Mesendoderm (in vitro differentiated cells): Measurements from ENCODE around the gene OR10A4.
A peak's percentile ranks its signal among the peaks of the same experiment; 100 is the strongest.

Experiments used
- DNase-seq: peaks from one replicate; pipeline ENCODE4 v3.0.0; 2013
- H2AK5ac ChIP-seq: 2 replicates; pipeline ENCODE4 v1.6.1; 2013; ENCODE audit warnings: low read length, inconsistent platforms
- H2BK120ac ChIP-seq: 2 replicates; pipeline ENCODE4 v1.6.1; 2013; ENCODE audit warnings: low read depth, mild to moderate bottlenecking, low read length, moderate library complexity, mixed read lengths
- H2BK15ac ChIP-seq: replicated peaks from 2 replicates; pipeline ENCODE4 v1.6.1; 2013; ENCODE audit warnings: low read depth, mild to moderate bottlenecking, moderate library complexity
- H2BK5ac ChIP-seq: 2 replicates; pipeline ENCODE4 v1.6.1; 2013; ENCODE audit warnings: low read length, inconsistent platforms
- H3K18ac ChIP-seq: 2 replicates; pipeline ENCODE4 v1.6.1; 2013; ENCODE audit warnings: mild to moderate bottlenecking, low read length, mixed read lengths
- H3K23ac ChIP-seq: one replicate; pipeline ENCODE4 v1.6.1; 2013; ENCODE audit warnings: low read length
- H3K27ac ChIP-seq: 2 replicates; pipeline ENCODE4 v1.5.1; 2013; ENCODE audit warnings: low read depth, mild to moderate bottlenecking, inconsistent platforms, low read length, moderate library complexity
- H3K27me3 ChIP-seq: 2 replicates; pipeline ENCODE4 v1.6.1; 2013; ENCODE audit warnings: low read length, control low read depth, mild to moderate bottlenecking, inconsistent platforms; ENCODE audit not compliant: insufficient read depth, poor library complexity
- H3K36me3 ChIP-seq: 2 replicates; pipeline ENCODE4 v1.6.1; 2013; ENCODE audit warnings: low read length, inconsistent platforms; ENCODE audit not compliant: control insufficient read depth, insufficient read depth
- H3K4ac ChIP-seq: one replicate; pipeline ENCODE4 v1.6.1; 2013; ENCODE audit warnings: low read depth, mild to moderate bottlenecking, low read length, moderate library complexity
- H3K4me1 ChIP-seq: 2 replicates; pipeline ENCODE4 v1.6.1; 2013; ENCODE audit warnings: low read depth, low read length, inconsistent platforms; ENCODE audit not compliant: control insufficient read depth
- H3K4me2 ChIP-seq: 2 replicates; pipeline ENCODE4 v1.6.1; 2013; ENCODE audit warnings: low read length
- H3K4me3 ChIP-seq: 2 replicates; pipeline ENCODE4 v1.5.1; 2013; ENCODE audit warnings: mild to moderate bottlenecking, low read length
- H3K56ac ChIP-seq: one replicate; pipeline ENCODE4 v1.6.1; 2013; ENCODE audit warnings: low read length
- H3K79me1 ChIP-seq: 2 replicates; pipeline ENCODE4 v1.6.1; 2013; ENCODE audit warnings: low read length, inconsistent platforms
- H3K79me2 ChIP-seq: 2 replicates; pipeline ENCODE4 v1.6.1; 2013; ENCODE audit warnings: mild to moderate bottlenecking, low read length; ENCODE audit not compliant: control insufficient read depth, insufficient read depth
- H3K9ac ChIP-seq: 2 replicates; pipeline ENCODE4 v1.6.1; 2013; ENCODE audit warnings: low read length, inconsistent platforms
- H4K5ac ChIP-seq: one replicate; pipeline ENCODE4 v1.6.1; 2013; ENCODE audit warnings: low read length
- H4K8ac ChIP-seq: one replicate; pipeline ENCODE4 v1.6.1; 2013; ENCODE audit warnings: low read depth, mild to moderate bottlenecking, control low read depth, low read length, moderate library complexity
- WGBS: extraction: QIAGEN DNeasy Blood & Tissue Kit; methylation state at CpG from one replicate; pipeline ENCODE4 v1.1.7; 2013; ENCODE audit warnings: low lambda C conversion rate, missing lambda C conversion rate; ENCODE audit not compliant: insufficient coverage; ENCODE audit errors: extremely low coverage; 5-methylcytosine and 5-hydroxymethylcytosine counted together

The OR10A4 gene

GRCh38 chr11:6920702-6921101 is 44.3 kb downstream of the OR10A4 start, which contains the start of gene OR2D3:
TSS of gene OR2D3 (plus strand) at chr11:6921002. CDS start at chr11:6921002, 0 bp downstream.
- H3K4me2 ChIP-seq = no peak within 1 kb of the TSS
- no peaks in the 10 kb centered on the region for H3K79me2 ChIP-seq
- H3K4me1 ChIP-seq = peaks cover 2% of the 10 kb centered on the region
- no peak within 1 kb of the TSS for H2BK5ac ChIP-seq
- H4K5ac ChIP-seq = no peak within 1 kb of the TSS
- DNase-seq = no peak
- no peak within 1 kb of the TSS for H3K9ac ChIP-seq
- no peak within 1 kb of the TSS for H3K4me3 ChIP-seq
- no peaks in the 10 kb centered on the region for H3K36me3 ChIP-seq
- no peak within 1 kb of the TSS for H3K4ac ChIP-seq
- no peaks in the 10 kb centered on the region for H3K79me1 ChIP-seq
- H4K8ac ChIP-seq = no peak within 1 kb of the TSS
- no peak within 1 kb of the TSS for H2AK5ac ChIP-seq
- H3K27ac ChIP-seq = no peak within 1 kb of the TSS
- H2BK15ac ChIP-seq = no peak within 1 kb of the TSS
- H3K27me3 ChIP-seq = no peaks in the 10 kb centered on the region
- no CpG with 5 or more reads among the region's 1 CpG for WGBS
- H2BK120ac ChIP-seq = no peak within 1 kb of the TSS
- no peak within 1 kb of the TSS for H3K23ac ChIP-seq
- no peak within 1 kb of the TSS for H3K18ac ChIP-seq
- no peak within 1 kb of the TSS for H3K56ac ChIP-seq

GRCh38 chr11:6925007-6925577 is 48.7 kb downstream of the OR10A4 start:
- Histone ChIP-seq H3K79me1 (peaks cover 4% of the 10 kb centered on the region), H4K8ac (no peak overlapping the region), H3K9ac (no peak overlapping the region), H3K36me3 (no peaks in the 10 kb centered on the region), H3K4me1 (peaks cover 8% of the 10 kb centered on the region), H3K27ac (no peak overlapping the region), H3K4ac (no peak overlapping the region), H3K18ac (no peak overlapping the region), H3K23ac (no peak overlapping the region), H2BK15ac (no peak overlapping the region), H2BK120ac (no peak overlapping the region), H3K4me2 (no peak overlapping the region), H3K4me3 (no peak overlapping the region), H2BK5ac (no peak overlapping the region), H3K56ac (no peak overlapping the region), H2AK5ac (no peak overlapping the region), H3K27me3 (no peaks in the 10 kb centered on the region), H4K5ac (no peak overlapping the region), H3K79me2 (peaks cover 4% of the 10 kb centered on the region)
- DNase-seq = no peak

GRCh38 chr11:6925636-6926207 is 49.3 kb downstream of the OR10A4 start:
- peak; percentile 81 for DNase-seq
- Histone ChIP-seq H3K79me2 (peaks cover 4% of the 10 kb centered on the region), H3K4ac (no peak overlapping the region), H3K4me3 (peak overlapping the region; percentile 39), H3K23ac (no peak overlapping the region), H2BK15ac (no peak overlapping the region), H3K4me2 (peak overlapping the region; percentile 42), H3K27ac (no peak overlapping the region), H3K4me1 (peaks cover 8% of the 10 kb centered on the region), H4K8ac (no peak overlapping the region), H3K56ac (peak overlapping the region; percentile 69), H2AK5ac (no peak overlapping the region), H3K9ac (peak overlapping the region; percentile 65), H3K18ac (no peak overlapping the region), H3K79me1 (peaks cover 4% of the 10 kb centered on the region), H3K36me3 (no peaks in the 10 kb centered on the region), H2BK5ac (no peak overlapping the region), H4K5ac (no peak overlapping the region), H3K27me3 (no peaks in the 10 kb centered on the region), H2BK120ac (no peak overlapping the region)
- WGBS = no CpG with 5 or more reads among the region's 2 CpGs

GRCh38 chr11:6926208-6927029 is 50.0 kb downstream of the OR10A4 start, which contains the start of gene ZNF215:
TSS of gene ZNF215 (plus strand) at chr11:6926426. CDS start at chr11:6932273, 5,847 bp downstream.
- no peak within 1 kb of the TSS for H2BK120ac ChIP-seq
- H3K23ac ChIP-seq = peak within 1 kb of the TSS; percentile 68
- peak within 1 kb of the TSS; percentile 99 for H3K56ac ChIP-seq
- H3K79me2 ChIP-seq = peaks cover 4% of the 10 kb centered on the region
- peak within 1 kb of the TSS; percentile 57 for H2BK5ac ChIP-seq
- no peaks in the 10 kb centered on the region for H3K36me3 ChIP-seq
- no peaks in the 10 kb centered on the region for H3K27me3 ChIP-seq
- no peak within 1 kb of the TSS for H4K5ac ChIP-seq
- peak within 1 kb of the TSS; percentile 71 for H3K18ac ChIP-seq
- no peak within 1 kb of the TSS for H2AK5ac ChIP-seq
- peak within 1 kb of the TSS; percentile 10 for H3K27ac ChIP-seq
- H3K4me3 ChIP-seq = peak within 1 kb of the TSS; percentile 94
- H4K8ac ChIP-seq = no peak within 1 kb of the TSS
- peak; percentile 97 for DNase-seq
- peak within 1 kb of the TSS; percentile 80 for H3K4me2 ChIP-seq
- no peak within 1 kb of the TSS for H2BK15ac ChIP-seq
- peak within 1 kb of the TSS; percentile 83 for H3K9ac ChIP-seq
- no peak within 1 kb of the TSS for H3K4ac ChIP-seq
- WGBS = no CpG with 5 or more reads among the region's 61 CpGs
- H3K4me1 ChIP-seq = peaks cover 8% of the 10 kb centered on the region
- peaks cover 4% of the 10 kb centered on the region for H3K79me1 ChIP-seq

- Histone ChIP-seq H3K27me3 (no peaks in the 10 kb centered on the region), H3K18ac (no peak overlapping the region), H3K79me1 (peaks cover 4% of the 10 kb centered on the region), H2BK15ac (no peak overlapping the region), H3K79me2 (peaks cover 4% of the 10 kb centered on the region), H2AK5ac (no peak overlapping the region), H3K4ac (no peak overlapping the region), H4K8ac (no peak overlapping the region), H2BK120ac (no peak overlapping the region), H3K4me3 (peak overlapping the region; percentile 94), H3K36me3 (no peaks in the 10 kb centered on the region), H4K5ac (no peak overlapping the region), H3K23ac (peak overlapping the region; percentile 68), H3K27ac (no peak overlapping the region), H3K4me1 (peaks cover 8% of the 10 kb centered on the region), H3K56ac (peak overlapping the region; percentile 99), H2BK5ac (no peak overlapping the region), H3K4me2 (peak overlapping the region; percentile 80), H3K9ac (peak overlapping the region; percentile 83)
- peak; percentile 7 for DNase-seq
- WGBS = 100% methylated on average over 1 of the region's 11 CpGs
These were observed 50.7 kb downstream of the OR10A4 start for GRCh38 chr11:6927030-6927617.
